B cell (primary cell): Measurements from ENCODE around the gene CENPM. TPM values are rescaled to one million over a fixed set of nuclear protein-coding genes. Genes with fewer than 3 reads are reported as not detected.

Source experiments
- ATAC-seq: fragments of 200-7000 bp; cut with Tn5 transposase; one replicate; pipeline ENCODE4 v1.10.0; 2021; ENCODE audit warnings: low read depth, mild to moderate bottlenecking, moderate number of reproducible peaks, moderate library complexity
- CTCF ChIA-PET: fragments of 350-600 bp; sonication (Branson Sonifier 250); formaldehyde crosslinking; loops from one replicate; lab custom pipeline; 2021; ENCODE audit warnings: antibody characterized with exemption, inconsistent platforms; lab: Charles Lee
- POLR2A ChIA-PET: fragments of 350-600 bp; sonication (Branson Sonifier 250); formaldehyde crosslinking; loops from one replicate; lab custom pipeline; 2021; ENCODE audit warnings: antibody characterized with exemption; lab: Charles Lee
- DNase-seq: peaks from one replicate; pipeline ENCODE4 v3.0.0; 2013
- H2AFZ ChIP-seq: 2 replicates; pipeline ENCODE4 v1.6.1; 2012; ENCODE audit warnings: mild to moderate bottlenecking, low read depth, low read length; ENCODE audit not compliant: insufficient read depth, poor library complexity, severe bottlenecking
- H3K27ac ChIP-seq, 2 donors: 1 replicate in 1 of 2; 2 replicates in 1 of 2; pipeline ENCODE4 v1.5.1; 2012 to 2013; ENCODE audit warnings: low read length in 2 of 2, mild to moderate bottlenecking in 2 of 2, moderate library complexity in 1 of 2
- H3K27me3 ChIP-seq, 4 experiments: fragments of 200-600 bp in 1 of 4; sonication (generic) in 1 of 4; replicated peaks in 1 of 4; 1 replicate in 2 of 4; 2 replicates in 2 of 4; pipeline versions ENCODE4 v1.6.1 to v1.7.0; 2013 to 2016; ENCODE audit warnings: low read length in 3 of 4, mild to moderate bottlenecking in 2 of 4, mixed read lengths in 1 of 4, moderate library complexity in 1 of 4; ENCODE audit not compliant: insufficient read depth in 4 of 4, control insufficient read depth in 3 of 4; ENCODE audit errors: control extremely low read depth in 1 of 4
- H3K36me3 ChIP-seq, 2 experiments: replicated peaks in 1 of 2; 1 replicate in 1 of 2; 2 replicates in 1 of 2; pipeline versions ENCODE4 v1.6.1 to v1.7.1; 2013; ENCODE audit warnings: low read length in 1 of 2; ENCODE audit not compliant: insufficient read depth in 2 of 2, control insufficient read depth in 1 of 2; ENCODE audit errors: control extremely low read depth in 1 of 2, extremely low read depth in 1 of 2
- H3K4me1 ChIP-seq, 2 donors: fragments of 200-600 bp in 1 of 2; sonication (generic) in 1 of 2; 1 replicate in 1 of 2; 2 replicates in 1 of 2; pipeline versions ENCODE4 v1.5.1 to v1.6.1; 2013 to 2017; ENCODE audit warnings: low read length in 2 of 2; ENCODE audit not compliant: control insufficient read depth in 2 of 2, insufficient read depth in 2 of 2
- H3K4me2 ChIP-seq: replicated peaks from 2 replicates; pipeline ENCODE3; 2012; ENCODE audit warnings: mild to moderate bottlenecking, low read depth, low read length; ENCODE audit not compliant: poor library complexity, severe bottlenecking
- H3K4me3 ChIP-seq, 5 experiments: fragments of 200-600 bp in 1 of 5; sonication (generic) in 1 of 5; 1 replicate in 3 of 5; 2 replicates in 2 of 5; pipeline versions ENCODE4 v1.5.1 to v1.7.0; 2011 to 2016; ENCODE audit warnings: low read length in 4 of 5, mild to moderate bottlenecking in 4 of 5, low read depth in 2 of 5, control low read depth in 1 of 5, moderate library complexity in 1 of 5; ENCODE audit not compliant: insufficient read depth in 1 of 5; ENCODE audit errors: control extremely low read depth in 1 of 5, extremely low read depth in 1 of 5
- H3K79me2 ChIP-seq: fragments of 200-600 bp; sonication (generic); one replicate; pipeline ENCODE4 v1.6.0; 2016; ENCODE audit warnings: low read length; ENCODE audit not compliant: control insufficient read depth, insufficient read depth
- H3K9ac ChIP-seq: fragments of 200-600 bp; sonication (generic); 2 replicates; pipeline ENCODE4 v1.6.1; 2017; ENCODE audit warnings: mild to moderate bottlenecking, low read length, moderate library complexity
- H3K9me3 ChIP-seq, 3 donors: one replicate each; pipeline versions ENCODE4 v1.6.1 to v1.7.1; 2013; ENCODE audit warnings: low read length in 2 of 3; ENCODE audit not compliant: control insufficient read depth in 2 of 3, insufficient read depth in 1 of 3; ENCODE audit errors: control extremely low read depth in 1 of 3
- H4K20me1 ChIP-seq: 2 replicates; pipeline ENCODE4 v1.6.0; 2012; ENCODE audit warnings: mild to moderate bottlenecking, low read length; ENCODE audit not compliant: insufficient read depth, control insufficient read depth, poor library complexity, severe bottlenecking
- H3K27ac Mint-ChIP-seq: one replicate; pipeline ENCODE4 v1.8.0; 2021; ENCODE audit warnings: mixed read lengths
- H3K27me3 Mint-ChIP-seq: one replicate; pipeline ENCODE4 v1.8.0; 2021; ENCODE audit warnings: mixed read lengths
- H3K4me1 Mint-ChIP-seq: one replicate; pipeline ENCODE4 v1.8.0; 2021; ENCODE audit warnings: mixed read lengths
- H3K4me3 Mint-ChIP-seq: one replicate; pipeline ENCODE4 v1.8.0; 2021; ENCODE audit warnings: mixed read lengths
- H3K9me3 Mint-ChIP-seq: one replicate; pipeline ENCODE4 v1.8.0; 2022; ENCODE audit warnings: mixed read lengths; ENCODE audit not compliant: insufficient read depth
- EZH2 ChIP-seq: IDR thresholded peaks from 2 replicates; pipeline ENCODE4 v1.6.1; 2012; ENCODE audit warnings: borderline replicate concordance, low read depth, mild to moderate bottlenecking, moderate library complexity, low read length; ENCODE audit not compliant: insufficient read depth, poor library complexity, severe bottlenecking
- WGBS: methylation state at CpG from one replicate; pipeline ENCODE4 v1.1.5; 2013; ENCODE audit warnings: missing lambda C conversion rate; ENCODE audit not compliant: insufficient coverage; 5-methylcytosine and 5-hydroxymethylcytosine counted together
- intact Hi-C: fragments of 100-400 bp; cut with micrococcal nuclease; formaldehyde crosslinking; loops from one replicate; pipeline ENCODE4 v1.10.0; 2022
- polyA plus RNA-seq: library from polyadenylated mRNA; depleted of rRNA; stranded (reverse); fragments of >200 nt; gene quantifications from 2 replicates; pipeline ENCODE4 v1.2.3, GENCODE V29; 2012
- total RNA-seq, 2 donors: library from RNA; stranded (reverse); fragments of 120-200 nt in 1 of 2; gene quantifications; 1 replicate in 1 of 2; 2 replicates in 1 of 2; pipeline versions ENCODE4 v1.2.3 to v1.2.4, GENCODE V29; 2013 to 2022
- TF ChIP-seq, protein P1 (sequence below): fragments of 200-600 bp; IDR thresholded peaks from one replicate; pipeline ENCODE4 v1.8.0; 2022; ENCODE audit warnings: antibody characterized with exemption, mild to moderate bottlenecking

The CENPM gene
- total and polyA plus RNA-seq, 2 donors (not counting 1 experiment from before 2014, with no cell fraction given), result 30.7 to 43.8 TPM

DNA sequence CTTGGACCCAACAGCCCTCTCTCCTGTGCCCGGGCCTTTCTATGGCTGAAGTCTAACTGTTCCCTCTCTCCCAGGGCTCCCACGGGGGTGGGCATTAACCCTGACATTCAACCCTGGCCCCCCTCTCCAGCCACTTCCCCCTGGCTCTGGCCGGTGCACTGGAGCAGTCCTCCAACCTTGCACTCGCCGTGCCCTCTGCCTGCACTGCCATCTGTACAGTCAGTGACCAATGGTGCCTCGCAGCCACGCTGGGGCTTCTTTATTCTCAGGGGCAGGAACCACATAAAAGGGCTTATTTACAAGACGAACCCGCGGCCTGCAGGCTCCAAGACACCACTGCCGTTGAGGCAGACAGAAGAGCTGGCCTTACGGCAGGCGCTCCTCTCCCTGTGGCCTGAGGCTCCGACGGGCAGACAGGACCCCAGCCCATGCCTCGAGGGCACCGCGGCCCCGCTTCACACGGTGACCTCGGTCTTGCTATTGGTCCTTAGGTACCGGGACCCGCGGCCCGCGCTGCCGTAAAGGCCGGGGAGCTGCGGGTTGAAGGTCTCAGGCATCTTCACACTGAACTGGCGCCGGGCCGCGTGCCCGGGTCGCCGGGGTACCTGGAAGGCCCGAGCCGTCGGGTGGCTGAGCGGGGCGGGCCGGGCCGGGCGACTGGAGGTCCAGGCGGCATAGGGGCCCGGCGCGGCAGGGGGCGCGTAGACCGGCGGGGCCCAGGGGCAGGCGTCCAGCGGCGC lies 37.5 kb downstream of the CENPM start:
- H3K79me2 ChIP-seq, result peaks cover 6% of the 10 kb centered on the region
- peak overlapping the region; percentile 58 for H2AFZ ChIP-seq
- H3K36me3 ChIP-seq, result peaks cover 0 to 20% of the 10 kb centered on the region in 2 experiments
- peaks cover 0 to 41% (median 20%) of the 10 kb centered on the region in 4 experiments for H3K27me3 ChIP-seq
- WGBS, result 32% methylated on average over 55 of the region's 55 CpGs
- ChIA-PET CTCF (interaction anchor here (0.8 to 3.8 kb wide), 6 partner anchors 16 to 83 kb away, joined by 3 to 13 read pairs (median 5); no protein-coding TSS in a partner anchor), POLR2A (interaction anchor here (0.6 to 5.0 kb wide), 11 partner anchors 10 to 76 kb away, joined by 3 to 32 read pairs (median 5); partner anchors contain the start of genes SREBF2 and TNFRSF13C)
- H3K4me2 ChIP-seq, result peak overlapping the region; percentile 98
- H3K4me3 ChIP-seq, result peak overlapping the region in 3 of 5 experiments; percentile 47 to 57 (median 52)
- TF ChIP-seq, protein P1, sequence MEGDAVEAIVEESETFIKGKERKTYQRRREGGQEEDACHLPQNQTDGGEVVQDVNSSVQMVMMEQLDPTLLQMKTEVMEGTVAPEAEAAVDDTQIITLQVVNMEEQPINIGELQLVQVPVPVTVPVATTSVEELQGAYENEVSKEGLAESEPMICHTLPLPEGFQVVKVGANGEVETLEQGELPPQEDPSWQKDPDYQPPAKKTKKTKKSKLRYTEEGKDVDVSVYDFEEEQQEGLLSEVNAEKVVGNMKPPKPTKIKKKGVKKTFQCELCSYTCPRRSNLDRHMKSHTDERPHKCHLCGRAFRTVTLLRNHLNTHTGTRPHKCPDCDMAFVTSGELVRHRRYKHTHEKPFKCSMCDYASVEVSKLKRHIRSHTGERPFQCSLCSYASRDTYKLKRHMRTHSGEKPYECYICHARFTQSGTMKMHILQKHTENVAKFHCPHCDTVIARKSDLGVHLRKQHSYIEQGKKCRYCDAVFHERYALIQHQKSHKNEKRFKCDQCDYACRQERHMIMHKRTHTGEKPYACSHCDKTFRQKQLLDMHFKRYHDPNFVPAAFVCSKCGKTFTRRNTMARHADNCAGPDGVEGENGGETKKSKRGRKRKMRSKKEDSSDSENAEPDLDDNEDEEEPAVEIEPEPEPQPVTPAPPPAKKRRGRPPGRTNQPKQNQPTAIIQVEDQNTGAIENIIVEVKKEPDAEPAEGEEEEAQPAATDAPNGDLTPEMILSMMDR, result no peak
- TF ChIP-seq EZH2, result peak; percentile 2
- H3K27ac ChIP-seq, result no peak overlapping the region
- ATAC-seq (no peak), DNase-seq (peak; percentile 58)
- H3K4me1 ChIP-seq, result peaks cover 57 to 58% of the 10 kb centered on the region in 2 donors
- peak overlapping the region; percentile 93 for H3K27ac Mint-ChIP-seq
- H3K9me3 Mint-ChIP-seq, result no peaks in the 10 kb centered on the region
- H3K9ac ChIP-seq, result peak overlapping the region; percentile 66
- H4K20me1 ChIP-seq, result peaks cover 30% of the 10 kb centered on the region
- H3K9me3 ChIP-seq, result peaks cover 0 to 5% (median 0%) of the 10 kb centered on the region in 3 donors
- peak overlapping the region; percentile 78 for H3K4me3 Mint-ChIP-seq
- peaks cover 9% of the 10 kb centered on the region for H3K27me3 Mint-ChIP-seq
- peaks cover 47% of the 10 kb centered on the region for H3K4me1 Mint-ChIP-seq
- intact Hi-C loops, result loop anchor here (2.0 to 5.0 kb wide), 2 partner anchors 33 to 77 kb away; partner anchors contain the start of gene SREBF2
